HEK293 (cell line): ENCODE results near the gene AEN.
A peak's percentile ranks its signal among the peaks of the same experiment; 100 is the strongest.

ENCODE experiments used
- CTCF ChIA-PET: fragments of 350-600 bp; formaldehyde crosslinking; extraction: SDS; loops from one replicate; lab custom pipeline; 2021; ENCODE audit warnings: antibody characterized with exemption; lab: Yijun Ruan, JAX
- POLR2A ChIA-PET: fragments of 300-600 bp; formaldehyde crosslinking; extraction: SDS; loops from one replicate; lab custom pipeline; 2020; ENCODE audit warnings: antibody characterized with exemption, inconsistent platforms; lab: Yijun Ruan, JAX
- H3K27ac ChIP-seq: fragments of 200-500 bp; sonication (Bioruptor generic); 2 replicates; pipeline ENCODE4 v1.5.1; 2014; ENCODE audit warnings: low read depth, low read length, control low read depth, inconsistent platforms; ENCODE audit errors: extremely low read depth
- H3K36me3 ChIP-seq, 2 experiments: fragments of 200-500 bp in 1 of 2; sonication (Bioruptor generic) in 1 of 2; 1 replicate in 1 of 2; 2 replicates in 1 of 2; pipeline ENCODE4 v1.5.1; 2014 to 2017; ENCODE audit warnings: inconsistent platforms in 2 of 2, low read length in 2 of 2; ENCODE audit not compliant: control insufficient read depth in 2 of 2, insufficient read depth in 1 of 2
- H3K4me1 ChIP-seq: fragments of 200-500 bp; sonication (Bioruptor generic); 2 replicates; pipeline ENCODE4 v1.5.1; 2014; ENCODE audit warnings: mild to moderate bottlenecking, low read length, inconsistent platforms; ENCODE audit not compliant: control insufficient read depth, insufficient read depth
- H3K4me3 ChIP-seq: 2 replicates; pipeline ENCODE4 v1.5.1; 2011; ENCODE audit warnings: low read depth, mild to moderate bottlenecking, control low read depth, low read length, moderate library complexity
- H3K9me3 ChIP-seq: fragments of 200-500 bp; sonication (Bioruptor generic); 2 replicates; pipeline ENCODE4 v1.5.1; 2014; ENCODE audit warnings: low read depth, low read length, inconsistent platforms; ENCODE audit not compliant: control insufficient read depth, insufficient read depth
- HOXA7 ChIP-seq: sonication (generic); formaldehyde crosslinking; IDR thresholded peaks from 2 replicates; pipeline ENCODE4 v1.8.1; 2022; ENCODE audit warnings: missing genetic modification reagents, borderline replicate concordance
- KLF7 ChIP-seq: fragments of 450-650 bp; formaldehyde crosslinking; IDR thresholded peaks from 2 replicates; pipeline ENCODE4 v1.5.1; 2016; ENCODE audit warnings: missing biosample characterization, missing genetic modification characterization, borderline replicate concordance
- MYNN ChIP-seq: fragments of 450-650 bp; formaldehyde crosslinking; IDR thresholded peaks from 2 replicates; pipeline ENCODE4 v1.5.1; 2016; ENCODE audit warnings: missing biosample characterization, missing genetic modification characterization, borderline replicate concordance
- PRDM1 ChIP-seq: fragments of 450-650 bp; formaldehyde crosslinking; IDR thresholded peaks from 2 replicates; pipeline ENCODE4; 2016; ENCODE audit warnings: missing biosample characterization, missing genetic modification characterization
- REPIN1 ChIP-seq: fragments of 450-650 bp; formaldehyde crosslinking; IDR thresholded peaks from 2 replicates; pipeline ENCODE4 v1.5.1; 2017; ENCODE audit warnings: missing biosample characterization, missing genetic modification characterization, low read depth
- SCRT1 ChIP-seq: fragments of 450-650 bp; formaldehyde crosslinking; IDR thresholded peaks from 2 replicates; pipeline ENCODE4 v1.5.1; 2016; ENCODE audit warnings: missing biosample characterization, missing genetic modification characterization, borderline replicate concordance
- SCRT2 ChIP-seq: fragments of 450-650 bp; formaldehyde crosslinking; IDR thresholded peaks from 2 replicates; pipeline ENCODE4 v1.5.1; 2016; ENCODE audit warnings: missing biosample characterization, missing genetic modification characterization
- ZBTB20 ChIP-seq: fragments of 450-650 bp; formaldehyde crosslinking; IDR thresholded peaks from 2 replicates; pipeline ENCODE4 v1.5.1; 2016; ENCODE audit warnings: missing biosample characterization, missing genetic modification characterization
- ZBTB21 ChIP-seq: fragments of 450-650 bp; formaldehyde crosslinking; IDR thresholded peaks from 2 replicates; pipeline ENCODE4 v1.5.1; 2017; ENCODE audit warnings: missing biosample characterization, missing genetic modification characterization
- ZBTB48 ChIP-seq: fragments of 450-650 bp; formaldehyde crosslinking; IDR thresholded peaks from 2 replicates; pipeline ENCODE4 v1.5.1; 2016; ENCODE audit warnings: missing biosample characterization, missing genetic modification characterization
- ZEB2 ChIP-seq: fragments of 450-650 bp; formaldehyde crosslinking; IDR thresholded peaks from 2 replicates; pipeline ENCODE4 v1.5.1; 2016; ENCODE audit warnings: missing biosample characterization, missing genetic modification characterization
- ZIC2 ChIP-seq: fragments of 450-650 bp; formaldehyde crosslinking; IDR thresholded peaks from 2 replicates; pipeline ENCODE4 v1.5.1; 2016; ENCODE audit warnings: missing biosample characterization, missing genetic modification characterization
- ZNF138 ChIP-seq: fragments of 450-650 bp; formaldehyde crosslinking; IDR thresholded peaks from 2 replicates; pipeline ENCODE4 v1.5.1; 2016; ENCODE audit warnings: missing biosample characterization, missing genetic modification characterization, borderline replicate concordance
- ZNF146 ChIP-seq: fragments of 450-650 bp; formaldehyde crosslinking; IDR thresholded peaks from 2 replicates; pipeline ENCODE4 v1.5.1; 2016; ENCODE audit warnings: missing biosample characterization, missing genetic modification characterization
- ZNF169 ChIP-seq: fragments of 450-650 bp; formaldehyde crosslinking; IDR thresholded peaks from 2 replicates; pipeline ENCODE4 v1.5.1; 2016; ENCODE audit warnings: missing biosample characterization, missing genetic modification characterization
- ZNF19 ChIP-seq: fragments of 450-650 bp; formaldehyde crosslinking; IDR thresholded peaks from 2 replicates; pipeline ENCODE4; 2016; ENCODE audit warnings: missing biosample characterization, missing genetic modification characterization, low read depth
- ZNF223 ChIP-seq: fragments of 450-650 bp; formaldehyde crosslinking; IDR thresholded peaks from 2 replicates; pipeline ENCODE4 v1.5.1; 2016; ENCODE audit warnings: missing biosample characterization, missing genetic modification characterization
- ZNF366 ChIP-seq: fragments of 450-650 bp; formaldehyde crosslinking; conservative IDR thresholded peaks from 2 replicates; pipeline ENCODE4 v1.5.1; 2016; ENCODE audit warnings: missing biosample characterization, missing genetic modification characterization
- ZNF664 ChIP-seq: fragments of 450-650 bp; formaldehyde crosslinking; IDR thresholded peaks from 2 replicates; pipeline ENCODE4 v1.5.1; 2016; ENCODE audit warnings: missing biosample characterization, missing genetic modification characterization
- ZNF707 ChIP-seq: fragments of 450-650 bp; formaldehyde crosslinking; IDR thresholded peaks from 2 replicates; pipeline ENCODE4 v1.5.1; 2016; ENCODE audit warnings: missing biosample characterization, missing genetic modification characterization
- ZNF791 ChIP-seq: fragments of 450-650 bp; formaldehyde crosslinking; IDR thresholded peaks from 2 replicates; pipeline ENCODE4 v1.5.1; 2016; ENCODE audit warnings: missing biosample characterization, missing genetic modification characterization
- ZSCAN23 ChIP-seq: fragments of 450-650 bp; formaldehyde crosslinking; IDR thresholded peaks from 2 replicates; pipeline ENCODE4 v1.5.1; 2016; ENCODE audit warnings: missing biosample characterization, missing genetic modification characterization
- TF ChIP-seq, protein P1 (sequence below): fragments of 450-650 bp; formaldehyde crosslinking; IDR thresholded peaks from 2 replicates; pipeline ENCODE4 v1.5.1; 2016; ENCODE audit warnings: missing biosample characterization, missing genetic modification characterization
- TF ChIP-seq, protein P2 (sequence below): IDR thresholded peaks from 2 replicates; pipeline ENCODE4 v1.6.1; 2011; ENCODE audit warnings: mild to moderate bottlenecking, low read depth, low read length, borderline replicate concordance
- TF ChIP-seq, protein P3 (sequence below): sonication (generic); formaldehyde crosslinking; IDR thresholded peaks from 2 replicates; pipeline ENCODE4 v1.8.1; 2022; ENCODE audit warnings: mild to moderate bottlenecking, moderate library complexity, missing genetic modification reagents
- TF ChIP-seq, protein P4 (sequence below): fragments of 450-650 bp; formaldehyde crosslinking; IDR thresholded peaks from 2 replicates; pipeline ENCODE4 v1.5.1; 2016; ENCODE audit warnings: missing biosample characterization, missing genetic modification characterization
- TF ChIP-seq, protein P5 (sequence below): fragments of 450-650 bp; formaldehyde crosslinking; IDR thresholded peaks from 2 replicates; pipeline ENCODE4 v1.5.1; 2016; ENCODE audit warnings: missing biosample characterization, missing genetic modification characterization
- TF ChIP-seq, protein P6 (sequence below): fragments of 450-650 bp; formaldehyde crosslinking; IDR thresholded peaks from 2 replicates; pipeline ENCODE4 v1.5.1; 2016; ENCODE audit warnings: missing biosample characterization, missing genetic modification characterization

The AEN gene

DNA sequence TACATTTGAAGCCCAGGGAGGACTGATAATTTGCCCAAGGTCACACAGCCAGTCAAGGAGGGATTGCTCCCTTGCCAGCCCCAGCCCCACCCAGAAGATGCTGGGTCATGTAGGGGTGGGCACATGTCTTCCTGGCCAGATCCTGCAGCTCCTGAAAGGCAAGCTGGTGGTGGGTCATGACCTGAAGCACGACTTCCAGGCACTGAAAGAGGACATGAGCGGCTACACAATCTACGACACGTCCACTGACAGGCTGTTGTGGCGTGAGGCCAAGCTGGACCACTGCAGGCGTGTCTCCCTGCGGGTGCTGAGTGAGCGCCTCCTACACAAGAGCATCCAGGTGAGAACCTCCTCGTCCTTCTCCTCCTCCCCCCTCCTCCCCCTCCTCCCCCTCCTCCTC is 30.8 kb downstream of the AEN start:
- no peak for TF ChIP-seq ZNF146 (tag by site-specific recombination)
- TF ChIP-seq ZNF169: no peak
- TF ChIP-seq, protein P1, sequence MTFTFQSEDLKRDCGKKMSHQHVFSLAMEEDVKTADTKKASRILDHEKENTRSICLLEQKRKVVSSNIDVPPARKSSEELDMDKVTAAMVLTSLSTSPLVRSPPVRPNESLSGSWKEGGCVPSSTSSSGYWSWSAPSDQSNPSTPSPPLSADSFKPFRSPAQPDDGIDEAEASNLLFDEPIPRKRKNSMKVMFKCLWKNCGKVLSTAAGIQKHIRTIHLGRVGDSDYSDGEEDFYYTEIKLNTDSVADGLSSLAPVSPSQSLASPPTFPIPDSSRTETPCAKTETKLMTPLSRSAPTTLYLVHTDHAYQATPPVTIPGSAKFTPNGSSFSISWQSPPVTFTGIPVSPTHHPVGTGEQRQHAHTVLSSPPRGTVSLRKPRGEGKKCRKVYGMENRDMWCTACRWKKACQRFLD (tag by site-specific recombination): no peak
- TF ChIP-seq, protein P2, sequence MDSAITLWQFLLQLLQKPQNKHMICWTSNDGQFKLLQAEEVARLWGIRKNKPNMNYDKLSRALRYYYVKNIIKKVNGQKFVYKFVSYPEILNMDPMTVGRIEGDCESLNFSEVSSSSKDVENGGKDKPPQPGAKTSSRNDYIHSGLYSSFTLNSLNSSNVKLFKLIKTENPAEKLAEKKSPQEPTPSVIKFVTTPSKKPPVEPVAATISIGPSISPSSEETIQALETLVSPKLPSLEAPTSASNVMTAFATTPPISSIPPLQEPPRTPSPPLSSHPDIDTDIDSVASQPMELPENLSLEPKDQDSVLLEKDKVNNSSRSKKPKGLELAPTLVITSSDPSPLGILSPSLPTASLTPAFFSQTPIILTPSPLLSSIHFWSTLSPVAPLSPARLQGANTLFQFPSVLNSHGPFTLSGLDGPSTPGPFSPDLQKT: no peak
- TF ChIP-seq ZNF19: no peak
- TF ChIP-seq KLF7 (tag by site-specific recombination): no peak
- no peak for TF ChIP-seq PRDM1 (tag by site-specific recombination)
- TF ChIP-seq, protein P3, sequence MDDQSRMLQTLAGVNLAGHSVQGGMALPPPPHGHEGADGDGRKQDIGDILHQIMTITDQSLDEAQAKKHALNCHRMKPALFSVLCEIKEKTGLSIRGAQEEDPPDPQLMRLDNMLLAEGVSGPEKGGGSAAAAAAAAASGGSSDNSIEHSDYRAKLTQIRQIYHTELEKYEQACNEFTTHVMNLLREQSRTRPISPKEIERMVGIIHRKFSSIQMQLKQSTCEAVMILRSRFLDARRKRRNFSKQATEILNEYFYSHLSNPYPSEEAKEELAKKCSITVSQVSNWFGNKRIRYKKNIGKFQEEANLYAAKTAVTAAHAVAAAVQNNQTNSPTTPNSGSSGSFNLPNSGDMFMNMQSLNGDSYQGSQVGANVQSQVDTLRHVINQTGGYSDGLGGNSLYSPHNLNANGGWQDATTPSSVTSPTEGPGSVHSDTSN (CRISPR knock-in tag): no peak
- TF ChIP-seq, protein P4, sequence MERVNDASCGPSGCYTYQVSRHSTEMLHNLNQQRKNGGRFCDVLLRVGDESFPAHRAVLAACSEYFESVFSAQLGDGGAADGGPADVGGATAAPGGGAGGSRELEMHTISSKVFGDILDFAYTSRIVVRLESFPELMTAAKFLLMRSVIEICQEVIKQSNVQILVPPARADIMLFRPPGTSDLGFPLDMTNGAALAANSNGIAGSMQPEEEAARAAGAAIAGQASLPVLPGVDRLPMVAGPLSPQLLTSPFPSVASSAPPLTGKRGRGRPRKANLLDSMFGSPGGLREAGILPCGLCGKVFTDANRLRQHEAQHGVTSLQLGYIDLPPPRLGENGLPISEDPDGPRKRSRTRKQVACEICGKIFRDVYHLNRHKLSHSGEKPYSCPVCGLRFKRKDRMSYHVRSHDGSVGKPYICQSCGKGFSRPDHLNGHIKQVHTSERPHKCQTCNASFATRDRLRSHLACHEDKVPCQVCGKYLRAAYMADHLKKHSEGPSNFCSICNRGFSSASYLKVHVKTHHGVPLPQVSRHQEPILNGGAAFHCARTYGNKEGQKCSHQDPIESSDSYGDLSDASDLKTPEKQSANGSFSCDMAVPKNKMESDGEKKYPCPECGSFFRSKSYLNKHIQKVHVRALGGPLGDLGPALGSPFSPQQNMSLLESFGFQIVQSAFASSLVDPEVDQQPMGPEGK (tag by site-specific recombination): no peak
- no peak for TF ChIP-seq HOXA7
- TF ChIP-seq ZNF223 (tag by site-specific recombination): no peak
- TF ChIP-seq ZNF707 (tag by site-specific recombination): no peak
- no peak for TF ChIP-seq ZNF366 (tag by site-specific recombination)
- TF ChIP-seq REPIN1 (tag by site-specific recombination): no peak
- TF ChIP-seq ZSCAN23 (tag by site-specific recombination): no peak
- no peak for TF ChIP-seq ZBTB48 (tag by site-specific recombination)
- TF ChIP-seq MYNN: no peak
- TF ChIP-seq ZEB2: no peak
- CTCF ChIA-PET: interaction anchor here (0.7 kb wide), 1 partner anchor 13 kb away, joined by 3 read pairs; the partner anchor contains the start of gene ISG20
- Histone ChIP-seq H3K4me1 (peaks cover 9% of the 10 kb centered on the region), H3K27ac (no peak overlapping the region), H3K9me3 (no peaks in the 10 kb centered on the region), H3K4me3 (no peak overlapping the region), H3K36me3 (no peaks in the 10 kb centered on the region)
- POLR2A ChIA-PET: interaction anchor here (1.5 kb wide), 1 partner anchor 14 kb away, joined by 3 read pairs; the partner anchor contains the start of gene ISG20

DNA sequence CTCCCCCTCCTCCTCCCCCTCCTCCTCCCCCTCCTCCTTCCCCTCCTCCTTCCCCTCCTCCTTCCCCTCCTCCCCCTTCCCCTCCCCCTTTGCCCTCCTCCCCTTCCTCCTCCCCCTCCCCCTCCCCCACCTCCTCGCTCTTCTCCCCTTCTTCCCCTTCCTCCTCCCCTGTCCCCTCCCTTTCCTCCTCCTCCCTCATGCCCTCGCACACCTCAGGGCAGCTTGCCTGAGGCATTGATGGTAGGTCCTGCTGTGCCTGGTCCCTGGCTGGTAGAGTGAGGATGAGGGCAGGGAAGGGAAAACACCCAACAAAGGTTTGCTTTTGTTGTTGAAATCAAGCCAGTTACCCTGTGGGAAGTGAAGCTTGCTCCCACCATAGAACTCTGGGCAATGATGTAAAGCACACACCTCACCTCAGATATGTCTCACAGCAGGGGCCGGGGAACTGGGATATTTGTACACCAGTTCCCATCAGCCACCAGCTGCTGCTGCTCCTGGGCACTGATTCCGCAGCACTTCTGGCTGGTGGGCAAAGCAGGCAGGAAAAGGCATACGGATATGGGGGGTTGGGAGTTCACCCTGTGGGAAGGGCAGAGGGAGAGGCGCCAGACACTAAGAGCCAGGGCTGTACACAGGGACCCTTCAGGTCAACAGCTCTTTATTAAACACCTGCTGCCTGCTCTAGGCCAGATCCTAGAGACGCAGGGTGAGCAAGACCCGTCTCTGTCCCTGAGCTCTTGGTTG is 31.5 kb downstream of the AEN start:
- ChIA-PET POLR2A (interaction anchor here (1.5 kb wide), 1 partner anchor 14 kb away, joined by 3 read pairs; the partner anchor contains the start of gene ISG20), CTCF (interaction anchor here (0.7 to 1.1 kb wide), 3 partner anchors 176 to 555 kb away, joined by 3 read pairs; no protein-coding TSS in a partner anchor)
- TF ChIP-seq ZIC2 (tag by site-specific recombination): peak; percentile 84
- no peak for TF ChIP-seq ZNF138
- no peak for TF ChIP-seq ZNF791 (tag by site-specific recombination)
- TF ChIP-seq ZBTB20 (tag by site-specific recombination): peak; percentile 42; the same call in 1 of the 2 replicates
- TF ChIP-seq ZNF664 (tag by site-specific recombination): no peak
- TF ChIP-seq, protein P5, sequence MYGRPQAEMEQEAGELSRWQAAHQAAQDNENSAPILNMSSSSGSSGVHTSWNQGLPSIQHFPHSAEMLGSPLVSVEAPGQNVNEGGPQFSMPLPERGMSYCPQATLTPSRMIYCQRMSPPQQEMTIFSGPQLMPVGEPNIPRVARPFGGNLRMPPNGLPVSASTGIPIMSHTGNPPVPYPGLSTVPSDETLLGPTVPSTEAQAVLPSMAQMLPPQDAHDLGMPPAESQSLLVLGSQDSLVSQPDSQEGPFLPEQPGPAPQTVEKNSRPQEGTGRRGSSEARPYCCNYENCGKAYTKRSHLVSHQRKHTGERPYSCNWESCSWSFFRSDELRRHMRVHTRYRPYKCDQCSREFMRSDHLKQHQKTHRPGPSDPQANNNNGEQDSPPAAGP (tag by site-specific recombination): no peak
- TF ChIP-seq SCRT1 (tag by site-specific recombination): no peak
- TF ChIP-seq SCRT2 (tag by site-specific recombination): no peak
- TF ChIP-seq ZBTB21: no peak
- TF ChIP-seq, protein P6, sequence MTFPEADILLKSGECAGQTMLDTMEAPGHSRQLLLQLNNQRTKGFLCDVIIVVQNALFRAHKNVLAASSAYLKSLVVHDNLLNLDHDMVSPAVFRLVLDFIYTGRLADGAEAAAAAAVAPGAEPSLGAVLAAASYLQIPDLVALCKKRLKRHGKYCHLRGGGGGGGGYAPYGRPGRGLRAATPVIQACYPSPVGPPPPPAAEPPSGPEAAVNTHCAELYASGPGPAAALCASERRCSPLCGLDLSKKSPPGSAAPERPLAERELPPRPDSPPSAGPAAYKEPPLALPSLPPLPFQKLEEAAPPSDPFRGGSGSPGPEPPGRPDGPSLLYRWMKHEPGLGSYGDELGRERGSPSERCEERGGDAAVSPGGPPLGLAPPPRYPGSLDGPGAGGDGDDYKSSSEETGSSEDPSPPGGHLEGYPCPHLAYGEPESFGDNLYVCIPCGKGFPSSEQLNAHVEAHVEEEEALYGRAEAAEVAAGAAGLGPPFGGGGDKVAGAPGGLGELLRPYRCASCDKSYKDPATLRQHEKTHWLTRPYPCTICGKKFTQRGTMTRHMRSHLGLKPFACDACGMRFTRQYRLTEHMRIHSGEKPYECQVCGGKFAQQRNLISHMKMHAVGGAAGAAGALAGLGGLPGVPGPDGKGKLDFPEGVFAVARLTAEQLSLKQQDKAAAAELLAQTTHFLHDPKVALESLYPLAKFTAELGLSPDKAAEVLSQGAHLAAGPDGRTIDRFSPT (tag by site-specific recombination): no peak

More for the DNA sequence above, 31.5 kb downstream of the AEN start:
- Histone ChIP-seq H3K27ac (no peak overlapping the region), H3K9me3 (no peaks in the 10 kb centered on the region), H3K4me1 (peaks cover 9% of the 10 kb centered on the region), H3K4me3 (no peak overlapping the region), H3K36me3 (no peaks in the 10 kb centered on the region)
